ENCODE measurements around the gene RAP1A.

RAP1A gene

GRCh38 chr1:111729271-111729921 lies 109.8 kb downstream of the RAP1A start:
- Mint-ChIP-seq H3K4me1 (peaks cover 59% of the 10 kb centered on the region), H3K27me3 (ENCODE audit: low read depth) (peaks cover 5% of the 10 kb centered on the region), H3K4me3 (peak overlapping the region in 1 of 3 experiments; percentile 58), H3K27ac (peak overlapping the region; percentile 55 to 84 (median 60)), H3K36me3 (ENCODE audit: low read depth) (no peaks in the 10 kb centered on the region), H3K9me3 (no peaks in the 10 kb centered on the region)
- TF ChIP-seq, protein P1, sequence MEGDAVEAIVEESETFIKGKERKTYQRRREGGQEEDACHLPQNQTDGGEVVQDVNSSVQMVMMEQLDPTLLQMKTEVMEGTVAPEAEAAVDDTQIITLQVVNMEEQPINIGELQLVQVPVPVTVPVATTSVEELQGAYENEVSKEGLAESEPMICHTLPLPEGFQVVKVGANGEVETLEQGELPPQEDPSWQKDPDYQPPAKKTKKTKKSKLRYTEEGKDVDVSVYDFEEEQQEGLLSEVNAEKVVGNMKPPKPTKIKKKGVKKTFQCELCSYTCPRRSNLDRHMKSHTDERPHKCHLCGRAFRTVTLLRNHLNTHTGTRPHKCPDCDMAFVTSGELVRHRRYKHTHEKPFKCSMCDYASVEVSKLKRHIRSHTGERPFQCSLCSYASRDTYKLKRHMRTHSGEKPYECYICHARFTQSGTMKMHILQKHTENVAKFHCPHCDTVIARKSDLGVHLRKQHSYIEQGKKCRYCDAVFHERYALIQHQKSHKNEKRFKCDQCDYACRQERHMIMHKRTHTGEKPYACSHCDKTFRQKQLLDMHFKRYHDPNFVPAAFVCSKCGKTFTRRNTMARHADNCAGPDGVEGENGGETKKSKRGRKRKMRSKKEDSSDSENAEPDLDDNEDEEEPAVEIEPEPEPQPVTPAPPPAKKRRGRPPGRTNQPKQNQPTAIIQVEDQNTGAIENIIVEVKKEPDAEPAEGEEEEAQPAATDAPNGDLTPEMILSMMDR (IDR thresholded peaks at IDR 0.05; ENCODE audit: unreplicated experiment in 3 of 3): no peak

DNA sequence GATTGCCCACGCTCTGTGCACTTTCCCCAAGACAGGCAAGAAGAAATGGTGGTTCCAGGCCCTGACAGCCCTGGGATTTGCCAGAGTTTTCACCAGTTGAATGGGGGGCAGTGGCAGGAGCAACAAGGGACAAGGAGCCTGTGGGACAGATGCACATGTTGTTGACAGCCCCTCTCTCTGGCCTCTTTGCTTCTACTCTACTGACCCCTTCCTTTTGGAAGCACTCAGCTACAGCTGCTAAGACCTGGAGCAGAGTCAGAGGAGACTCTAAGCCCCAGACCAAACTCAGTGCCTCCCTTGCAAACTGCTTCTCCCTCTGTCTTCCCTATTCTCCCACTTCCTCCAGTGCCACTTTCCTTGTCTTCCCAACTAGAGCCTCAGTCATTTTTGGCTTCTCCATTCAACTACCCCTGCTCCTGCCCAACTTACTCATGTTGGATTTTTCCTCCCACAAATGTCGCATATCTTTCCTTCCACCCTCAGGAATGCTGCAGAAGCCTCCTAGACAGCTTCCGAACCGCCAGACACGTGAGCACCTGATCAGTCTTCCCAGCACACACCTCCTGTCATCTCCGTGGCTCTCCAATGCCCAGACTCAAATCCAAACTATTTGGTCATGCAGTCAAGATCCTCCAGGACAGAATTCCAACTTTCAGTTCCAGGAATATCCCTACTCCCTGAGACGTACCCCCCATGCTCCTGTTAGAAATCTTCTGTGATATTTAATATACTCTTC lies 110.5 kb downstream of the RAP1A start:
- TF ChIP-seq, protein P1 (IDR thresholded peaks at IDR 0.05; ENCODE audit: unreplicated experiment in 3 of 3): no peak
- Mint-ChIP-seq H3K36me3 (ENCODE audit: low read depth) (no peaks in the 10 kb centered on the region), H3K27me3 (ENCODE audit: low read depth) (peaks cover 5% of the 10 kb centered on the region), H3K4me1 (peaks cover 51% of the 10 kb centered on the region), H3K27ac (peak overlapping the region; percentile 55 to 84 (median 60)), H3K4me3 (peak overlapping the region in 2 of 3 experiments; percentile 13 to 58), H3K9me3 (no peaks in the 10 kb centered on the region)

GRCh38 chr1:111730706-111731105 lies 111.1 kb downstream of the RAP1A start:
- TF ChIP-seq, protein P1 (IDR thresholded peaks at IDR 0.05; ENCODE audit: unreplicated experiment in 3 of 3): no peak
- peak overlapping the region; percentile 55 to 78 (median 60) for H3K27ac Mint-ChIP-seq
- peaks cover 47% of the 10 kb centered on the region for H3K4me1 Mint-ChIP-seq
- H3K27me3 Mint-ChIP-seq (ENCODE audit: low read depth): peaks cover 5% of the 10 kb centered on the region
- H3K9me3 Mint-ChIP-seq: no peaks in the 10 kb centered on the region
- H3K36me3 Mint-ChIP-seq (ENCODE audit: low read depth): no peaks in the 10 kb centered on the region
- H3K4me3 Mint-ChIP-seq: peak overlapping the region in 1 of 3 experiments; percentile 38

- no peaks in the 10 kb centered on the region for H3K9me3 Mint-ChIP-seq
- H3K4me3 Mint-ChIP-seq: no peak overlapping the region
- peak overlapping the region in 2 of 3 experiments; percentile 27 to 53 for H3K27ac Mint-ChIP-seq
- peaks cover 5% of the 10 kb centered on the region for H3K27me3 Mint-ChIP-seq (ENCODE audit: low read depth)
- TF ChIP-seq, protein P1 (IDR thresholded peaks at IDR 0.05; ENCODE audit: unreplicated experiment in 3 of 3): no peak
- peaks cover 39% of the 10 kb centered on the region for H3K4me1 Mint-ChIP-seq
- H3K36me3 Mint-ChIP-seq (ENCODE audit: low read depth): no peaks in the 10 kb centered on the region
These were observed 112.4 kb downstream of the RAP1A start for GRCh38 chr1:111731956-111732355.

- Mint-ChIP-seq H3K36me3 (ENCODE audit: low read depth) (no peaks in the 10 kb centered on the region), H3K27me3 (ENCODE audit: low read depth) (peaks cover 5% of the 10 kb centered on the region), H3K27ac (peak overlapping the region in 2 of 3 experiments; percentile 31 to 43), H3K4me3 (peak overlapping the region in 1 of 3 experiments; percentile 27), H3K9me3 (no peaks in the 10 kb centered on the region), H3K4me1 (peaks cover 38% of the 10 kb centered on the region)
- TF ChIP-seq, protein P1 (IDR thresholded peaks at IDR 0.05; ENCODE audit: unreplicated experiment in 3 of 3): no peak
These were observed 113.1 kb downstream of the RAP1A start for GRCh38 chr1:111732718-111733117.
